ENCODE measurements around the gene SBSN.

GRCh38 chr19:35549174-35549788, 21.2 kb upstream of the SBSN start:
- TF ChIP-seq CTCF (IDR thresholded peaks at IDR 0.05) (peak; percentile 56 to 71 (median 66)), POLR2A (IDR thresholded peaks at IDR 0.05) (no peak)
